HepG2 (cell line): ENCODE results near the gene SLC35B2. TPM values are rescaled to one million over a fixed set of nuclear protein-coding genes. Genes with fewer than 3 reads are reported as not detected.

ENCODE experiments used
- ATAC-seq: fragments of 200-7000 bp; cut with Tn5 transposase; 3 replicates; pipeline ENCODE4 v1.9.1; 2020; ENCODE audit warnings: mild to moderate bottlenecking, moderate library complexity
- BruUV-seq: library from RNA; stranded (reverse); fragments of 400-500 nt; replicated peaks from 2 replicates; lab custom pipeline; 2021; lab: Mats Ljungman, UMichigan
- CTCF ChIA-PET: fragments of 300-600 bp; formaldehyde crosslinking; extraction: SDS; loops from one replicate; lab custom pipeline; 2021; ENCODE audit warnings: low total read pairs, inconsistent platforms, low intra/inter-chr PET ratio; lab: Yijun Ruan, JAX
- POLR2A ChIA-PET: fragments of 350-600 bp; sonication (Branson Sonifier 250); formaldehyde crosslinking; loops from one replicate; lab custom pipeline; 2020; ENCODE audit warnings: antibody characterized with exemption, inconsistent platforms; lab: Yijun Ruan, JAX
- DNase-seq: peaks from one replicate; pipeline ENCODE4 v3.0.0-alpha.2; 2015; ENCODE audit warnings: low spot score
- FAIRE-seq: peaks from 3 replicates; lab custom pipeline; 2011; peaks lifted over from hg19 to GRCh38; lab: Jason Lieb, UNC
- H2AFZ ChIP-seq: one replicate; pipeline ENCODE4 v1.6.1; 2011; ENCODE audit warnings: low read length, inconsistent platforms
- H3K27ac ChIP-seq: fragments of 300-600 bp; 3 replicates; pipeline ENCODE4 v1.8.0; 2011; ENCODE audit warnings: mixed run types, mild to moderate bottlenecking, mixed read lengths, low read length, inconsistent platforms; ENCODE audit not compliant: insufficient read depth; ENCODE audit errors: extremely low read length
- H3K27me3 ChIP-seq, 2 experiments: fragments of 200-600 bp in 1 of 2; 2 replicates in 1 of 2; 3 replicates in 1 of 2; pipeline versions ENCODE4 v1.6.0 to v1.8.0; 2011; ENCODE audit warnings: low read length in 2 of 2, mild to moderate bottlenecking in 2 of 2, moderate library complexity in 2 of 2, inconsistent platforms in 1 of 2; ENCODE audit not compliant: insufficient read depth in 2 of 2, control insufficient read depth in 1 of 2
- H3K36me3 ChIP-seq, 2 experiments: fragments of 200-600 bp in 1 of 2; replicated peaks in 1 of 2; 2 replicates in 1 of 2; 3 replicates in 1 of 2; pipeline versions ENCODE4 v1.5.1 to v1.8.0; 2011; ENCODE audit warnings: low read length in 2 of 2, inconsistent platforms in 1 of 2; ENCODE audit not compliant: insufficient read depth in 2 of 2, control insufficient read depth in 1 of 2
- H3K4me1 ChIP-seq: 2 replicates; pipeline ENCODE4 v1.5.1; 2012; ENCODE audit warnings: low read length, inconsistent platforms; ENCODE audit not compliant: insufficient read depth
- H3K4me2 ChIP-seq: 2 replicates; pipeline ENCODE4 v1.6.0; 2011; ENCODE audit warnings: low read depth, low read length, inconsistent platforms
- H3K4me3 ChIP-seq, 3 experiments: fragments of 200-600 bp in 1 of 3; sonication (generic), shearing (Covaris generic) in 1 of 3; replicated peaks in 1 of 3; 2 replicates each; pipeline ENCODE4 v1.5.1; 2011 to 2016; ENCODE audit warnings: low read length in 3 of 3, inconsistent platforms in 2 of 3, low read depth in 2 of 3, mild to moderate bottlenecking in 2 of 3, control low read depth in 1 of 3, mixed read lengths in 1 of 3; ENCODE audit not compliant: insufficient read depth in 1 of 3
- H3K79me2 ChIP-seq: one replicate; pipeline ENCODE4 v1.6.1; 2011; ENCODE audit warnings: low read length, inconsistent platforms; ENCODE audit not compliant: insufficient read depth
- H3K9ac ChIP-seq: 2 replicates; pipeline ENCODE4 v1.6.0; 2011; ENCODE audit warnings: mild to moderate bottlenecking, low read depth, low read length, inconsistent platforms; ENCODE audit not compliant: insufficient read depth
- H3K9me3 ChIP-seq: 2 replicates; pipeline ENCODE4 v1.5.1; 2012; ENCODE audit warnings: mild to moderate bottlenecking, low read length
- H4K20me1 ChIP-seq: 2 replicates; pipeline ENCODE4 v1.6.0; 2011; ENCODE audit warnings: inconsistent platforms, mild to moderate bottlenecking, low read length, moderate library complexity; ENCODE audit not compliant: insufficient read depth
- BRF2 ChIP-seq: sonication (generic); formaldehyde crosslinking; IDR thresholded peaks from 2 replicates; pipeline ENCODE4 v1.8.1; 2022; ENCODE audit warnings: mild to moderate bottlenecking, missing genetic modification reagents
- GABPB1 ChIP-seq: IDR thresholded peaks from 2 replicates; pipeline ENCODE4 v1.6.1; 2016; ENCODE audit warnings: mild to moderate bottlenecking, missing genetic modification reagents, moderate library complexity, missing compliant biosample characterization
- JDP2 ChIP-seq: sonication (generic); formaldehyde crosslinking; IDR thresholded peaks from 2 replicates; pipeline ENCODE4 v1.8.1; 2022; ENCODE audit warnings: missing genetic modification reagents, borderline replicate concordance
- NR2F6 ChIP-seq, 2 experiments: IDR thresholded peaks; 2 replicates each; pipeline ENCODE4 v1.6.1; 2016; ENCODE audit warnings: antibody characterized with exemption in 1 of 2, mild to moderate bottlenecking in 1 of 2
- PAXIP1 ChIP-seq: sonication (generic); formaldehyde crosslinking; conservative IDR thresholded peaks from 2 replicates; pipeline ENCODE4 v1.4.0; 2020; ENCODE audit warnings: mild to moderate bottlenecking, missing genetic modification reagents, moderate library complexity
- RARG ChIP-seq: sonication (generic); formaldehyde crosslinking; IDR thresholded peaks from 2 replicates; pipeline ENCODE4 v1.4.0; 2020; ENCODE audit warnings: low read depth, mild to moderate bottlenecking, missing genetic modification reagents
- RELA ChIP-seq: sonication (generic); formaldehyde crosslinking; IDR thresholded peaks from 2 replicates; pipeline ENCODE4 v1.4.0; 2020; ENCODE audit warnings: missing genetic modification reagents
- ZMYM4 ChIP-seq: sonication (generic); formaldehyde crosslinking; IDR thresholded peaks from 2 replicates; pipeline ENCODE4 v1.8.1; 2023; ENCODE audit warnings: mild to moderate bottlenecking, missing genetic modification reagents
- ZNF143 ChIP-seq: sonication (generic); formaldehyde crosslinking; IDR thresholded peaks from 2 replicates; pipeline ENCODE4 v1.4.0; 2020; ENCODE audit warnings: missing genetic modification reagents
- ZNF281 ChIP-seq: sonication (generic); formaldehyde crosslinking; IDR thresholded peaks from 2 replicates; pipeline ENCODE4 v1.4.0; 2020; ENCODE audit warnings: missing genetic modification reagents, borderline replicate concordance
- ZNF839 ChIP-seq: sonication (generic); formaldehyde crosslinking; IDR thresholded peaks from 2 replicates; pipeline ENCODE4 v1.4.0; 2020; ENCODE audit warnings: missing genetic modification reagents, mild to moderate bottlenecking, borderline replicate concordance
- WGBS: methylation state at CpG from one replicate; pipeline ENCODE4 v1.1.6; 2017; ENCODE audit warnings: low lambda C conversion rate; 5-methylcytosine and 5-hydroxymethylcytosine counted together
- in situ Hi-C: cut with HindIII; loops from 2 replicates; pipeline ENCODE4 v1.10.0; 2017; ENCODE audit warnings: low pct_unique_long_range_greater_than_20kb; ENCODE audit not compliant: extremely low pct_ligation_motif_present
- intact Hi-C: fragments of 100-400 bp; cut with micrococcal nuclease; formaldehyde crosslinking; loops from one replicate; pipeline ENCODE4 v1.10.0; 2022; ENCODE audit not compliant: unreplicated experiment
- polyA plus RNA-seq, 8 experiments: library from polyadenylated mRNA; depleted of rRNA in 3 of 8; stranded (reverse) in 7 of 8; unstranded in 1 of 8; fragments of >200 nt; fragmentation: Illumina TruSeq in 4 of 8; extraction: Trizol in 4 of 8; gene quantifications; 2 replicates each; pipeline versions ENCODE4 v1.2.1 to v1.2.3, GENCODE V29; 2011 to 2016; ENCODE audit warnings: low read depth in 4 of 8, missing spikeins in 1 of 8, mixed read lengths in 1 of 8; ENCODE audit not compliant: insufficient read depth in 1 of 8
- total RNA-seq, 5 experiments: library from RNA; depleted of rRNA; stranded (reverse); fragments of >200 nt; fragmentation: Illumina TruSeq; extraction: Trizol; gene quantifications; 2 replicates each; pipeline ENCODE4 v1.2.3, GENCODE V29; 2016; ENCODE audit warnings: low read depth in 1 of 5

Gene SLC35B2
- total and polyA plus RNA-seq, 2 of the 13 experiments (the other 11 are each of a cell fraction or from before 2014, with no cell fraction given), result 61.1 to 148 TPM

GRCh38 chr6:44235269-44235668 lies 22.1 kb downstream of the SLC35B2 start (continued):
- TF ChIP-seq RELA (no peak), ZNF839 (CRISPR knock-in tag) (no peak), ZNF143 (no peak)
- TF ChIP-seq, all 625 proteins: peak for 0

- Histone ChIP-seq H3K79me2 (no peaks in the 10 kb centered on the region), H3K4me2 (no peak overlapping the region), H3K27me3 (no peaks in the 10 kb centered on the region), H2AFZ (no peak overlapping the region), H3K27ac (no peak overlapping the region), H3K4me1 (peaks cover 53% of the 10 kb centered on the region), H3K4me3 (no peak overlapping the region), H4K20me1 (no peaks in the 10 kb centered on the region), H3K9me3 (no peaks in the 10 kb centered on the region), H3K36me3 (peaks cover 9 to 21% of the 10 kb centered on the region in 2 experiments), H3K9ac (no peak overlapping the region)
- 72% methylated on average over 5 of the region's 5 CpGs for WGBS
- intact Hi-C loops (loop anchor here (1.0 to 5.0 kb wide), 4 partner anchors 13 to 138 kb away; no protein-coding TSS in a partner anchor), in situ Hi-C loops (loop anchor here (5.0 kb wide), 1 partner anchor 132 kb away; no protein-coding TSS in a partner anchor)
- peak; percentile 78 for DNase-seq
- CTCF ChIA-PET, result interaction anchor here (1.1 to 5.3 kb wide), 5 partner anchors 12 to 139 kb away, joined by 4 to 38 read pairs (median 18); partner anchors contain the start of gene SLC29A1
- no TSS peak for BruUV-seq
- ATAC-seq, result peak; percentile 51
- FAIRE-seq, result peak; percentile 98
- POLR2A ChIA-PET, result interaction anchor here (3.2 to 3.7 kb wide), 2 partner anchors 11 to 12 kb away, joined by 20 to 48 read pairs; partner anchors contain the start of genes HSP90AB1 and SLC29A1
- TF ChIP-seq BRF2 (CRISPR knock-in tag), result no peak
- TF ChIP-seq ZMYM4 (CRISPR knock-in tag), result peak; percentile 68; the same call in 1 of the 2 replicates
- TF ChIP-seq RARG (CRISPR knock-in tag), result no peak
- TF ChIP-seq GABPB1, result peak; percentile 42; the same call in 1 of the 2 replicates
- TF ChIP-seq ZNF281, result peak; percentile 82; the same call in 1 of the 2 replicates
- no peak for TF ChIP-seq NR2F6 (IDR thresholded peaks at IDR 0.05)
- peak; percentile 71 for TF ChIP-seq NR2F6 (CRISPR knock-in tag; IDR thresholded peaks at IDR 0.05)
- no peak for TF ChIP-seq JDP2 (CRISPR knock-in tag)
- peak; percentile 43 for TF ChIP-seq PAXIP1 (CRISPR knock-in tag)
Observed at GRCh38 chr6:44234101-44235025, 23.0 kb downstream of the SLC35B2 start.
